K562 (cell line): Measurements from ENCODE around the gene CS.

ENCODE experiments used
- ATF7 ChIP-seq: fragments of 450-650 bp; IDR thresholded peaks from 2 replicates; pipeline ENCODE4 v1.7.1; 2014; ENCODE audit warnings: mild to moderate bottlenecking, moderate library complexity
- NFYB ChIP-seq: IDR thresholded peaks from 2 replicates; pipeline ENCODE4 v1.6.1; 2011; ENCODE audit warnings: mild to moderate bottlenecking, moderate library complexity; ENCODE audit not compliant: insufficient read length; ENCODE audit errors: extremely low read depth
- PHF20 ChIP-seq: fragments of 450-650 bp; IDR thresholded peaks from 2 replicates; pipeline ENCODE4 v1.6.1; 2018; ENCODE audit not compliant: partially characterized antibody
- SIX5 ChIP-seq, 2 experiments: IDR thresholded peaks; 2 replicates each; pipeline ENCODE4 v1.6.1; 2011; ENCODE audit warnings: low read length in 2 of 2, borderline replicate concordance in 1 of 2, low read depth in 1 of 2, mild to moderate bottlenecking in 1 of 2, moderate library complexity in 1 of 2; ENCODE audit not compliant: insufficient read depth in 1 of 2
- ZSCAN32 ChIP-seq: fragments of 450-650 bp; formaldehyde crosslinking; IDR thresholded peaks from 2 replicates; pipeline ENCODE4 v1.4.0; 2020; ENCODE audit warnings: mild to moderate bottlenecking, moderate library complexity
- ZZZ3 ChIP-seq: fragments of 450-650 bp; IDR thresholded peaks from 2 replicates; pipeline ENCODE4 v1.6.1; 2016; ENCODE audit warnings: antibody characterized with exemption, mild to moderate bottlenecking, moderate library complexity
- TF ChIP-seq, protein P1 (sequence below), 3 experiments: fragments of 200-800 bp in 1 of 3; fragments of 250-450 bp in 1 of 3; fragments of 450-650 bp in 1 of 3; sonication (Bioruptor Pico) in 1 of 3; sonication (Bioruptor generic) in 1 of 3; formaldehyde crosslinking in 1 of 3; IDR thresholded peaks; 2 replicates each; pipeline versions ENCODE4 v1.6.1 to v1.8.0; 2016 to 2022; ENCODE audit warnings: mild to moderate bottlenecking in 2 of 3, missing genetic modification characterization in 2 of 3, missing compliant biosample characterization in 1 of 3, moderate library complexity in 1 of 3
- TF ChIP-seq, protein P2 (sequence below): sonication (generic); IDR thresholded peaks from 2 replicates; pipeline ENCODE4 v1.6.1; 2016
- TF ChIP-seq, protein P3 (sequence below), 3 experiments: IDR thresholded peaks in 2 of 3; conservative IDR thresholded peaks in 1 of 3; 2 replicates each; pipeline ENCODE4 v1.5.1; 2011 to 2012; ENCODE audit warnings: low read length in 3 of 3, mild to moderate bottlenecking in 3 of 3, control low read depth in 2 of 3, improper control_type of control experiment in 1 of 3, inconsistent platforms in 1 of 3, low read depth in 1 of 3, mixed read lengths in 1 of 3, moderate library complexity in 1 of 3; ENCODE audit not compliant: insufficient read depth in 2 of 3
- TF ChIP-seq, protein P4 (sequence below), 2 experiments: fragments of 450-650 bp in 1 of 2; sonication (generic) in 1 of 2; formaldehyde crosslinking in 1 of 2; IDR thresholded peaks in 1 of 2; conservative IDR thresholded peaks in 1 of 2; 2 replicates each; pipeline versions ENCODE4 v1.6.1 to v1.8.1; 2016 to 2023; ENCODE audit warnings: mild to moderate bottlenecking in 2 of 2, moderate library complexity in 2 of 2, inconsistent platforms in 1 of 2, missing genetic modification reagents in 1 of 2

DNA sequence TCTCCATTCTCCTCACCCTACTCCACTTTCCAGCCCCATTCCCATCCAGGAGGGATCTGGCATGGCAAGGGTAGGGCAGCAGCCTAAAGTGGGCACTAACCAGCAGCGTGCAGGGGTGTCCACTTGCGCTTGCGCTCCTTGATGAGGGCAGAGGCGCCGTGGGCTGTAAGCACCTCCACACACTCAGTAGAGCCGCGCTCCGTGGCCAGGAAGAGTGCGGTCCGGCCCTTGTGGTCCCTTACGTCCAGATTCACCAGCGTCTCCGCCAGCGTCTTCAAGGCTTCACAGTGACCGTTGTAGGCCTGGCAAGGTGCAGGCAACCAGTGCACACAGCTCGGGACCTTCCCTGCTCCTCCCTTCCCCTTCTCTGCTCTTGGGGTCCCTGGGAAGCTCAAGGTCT lies 52.2 kb downstream of the CS start:
- TF ChIP-seq SIX5 (IDR thresholded peaks at IDR 0.05; ENCODE audit: borderline replicate concordance in 1 of 2, insufficient read depth in 1 of 2, low read depth in 1 of 2, low read length in 2 of 2) (no peak), NFYB (no peak), ATF7 (no peak), ZSCAN32 (no peak), PHF20 (no peak), ZZZ3 (no peak)
- TF ChIP-seq, protein P1, sequence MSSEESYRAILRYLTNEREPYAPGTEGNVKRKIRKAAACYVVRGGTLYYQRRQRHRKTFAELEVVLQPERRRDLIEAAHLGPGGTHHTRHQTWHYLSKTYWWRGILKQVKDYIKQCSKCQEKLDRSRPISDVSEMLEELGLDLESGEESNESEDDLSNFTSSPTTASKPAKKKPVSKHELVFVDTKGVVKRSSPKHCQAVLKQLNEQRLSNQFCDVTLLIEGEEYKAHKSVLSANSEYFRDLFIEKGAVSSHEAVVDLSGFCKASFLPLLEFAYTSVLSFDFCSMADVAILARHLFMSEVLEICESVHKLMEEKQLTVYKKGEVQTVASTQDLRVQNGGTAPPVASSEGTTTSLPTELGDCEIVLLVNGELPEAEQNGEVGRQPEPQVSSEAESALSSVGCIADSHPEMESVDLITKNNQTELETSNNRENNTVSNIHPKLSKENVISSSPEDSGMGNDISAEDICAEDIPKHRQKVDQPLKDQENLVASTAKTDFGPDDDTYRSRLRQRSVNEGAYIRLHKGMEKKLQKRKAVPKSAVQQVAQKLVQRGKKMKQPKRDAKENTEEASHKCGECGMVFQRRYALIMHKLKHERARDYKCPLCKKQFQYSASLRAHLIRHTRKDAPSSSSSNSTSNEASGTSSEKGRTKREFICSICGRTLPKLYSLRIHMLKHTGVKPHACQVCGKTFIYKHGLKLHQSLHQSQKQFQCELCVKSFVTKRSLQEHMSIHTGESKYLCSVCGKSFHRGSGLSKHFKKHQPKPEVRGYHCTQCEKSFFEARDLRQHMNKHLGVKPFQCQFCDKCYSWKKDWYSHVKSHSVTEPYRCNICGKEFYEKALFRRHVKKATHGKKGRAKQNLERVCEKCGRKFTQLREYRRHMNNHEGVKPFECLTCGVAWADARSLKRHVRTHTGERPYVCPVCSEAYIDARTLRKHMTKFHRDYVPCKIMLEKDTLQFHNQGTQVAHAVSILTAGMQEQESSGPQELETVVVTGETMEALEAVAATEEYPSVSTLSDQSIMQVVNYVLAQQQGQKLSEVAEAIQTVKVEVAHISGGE (CRISPR knock-in tag; IDR thresholded peaks at IDR 0.05) = no peak
- TF ChIP-seq, protein P2, sequence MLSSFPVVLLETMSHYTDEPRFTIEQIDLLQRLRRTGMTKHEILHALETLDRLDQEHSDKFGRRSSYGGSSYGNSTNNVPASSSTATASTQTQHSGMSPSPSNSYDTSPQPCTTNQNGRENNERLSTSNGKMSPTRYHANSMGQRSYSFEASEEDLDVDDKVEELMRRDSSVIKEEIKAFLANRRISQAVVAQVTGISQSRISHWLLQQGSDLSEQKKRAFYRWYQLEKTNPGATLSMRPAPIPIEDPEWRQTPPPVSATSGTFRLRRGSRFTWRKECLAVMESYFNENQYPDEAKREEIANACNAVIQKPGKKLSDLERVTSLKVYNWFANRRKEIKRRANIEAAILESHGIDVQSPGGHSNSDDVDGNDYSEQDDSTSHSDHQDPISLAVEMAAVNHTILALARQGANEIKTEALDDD = no peak
- TF ChIP-seq, protein P3, sequence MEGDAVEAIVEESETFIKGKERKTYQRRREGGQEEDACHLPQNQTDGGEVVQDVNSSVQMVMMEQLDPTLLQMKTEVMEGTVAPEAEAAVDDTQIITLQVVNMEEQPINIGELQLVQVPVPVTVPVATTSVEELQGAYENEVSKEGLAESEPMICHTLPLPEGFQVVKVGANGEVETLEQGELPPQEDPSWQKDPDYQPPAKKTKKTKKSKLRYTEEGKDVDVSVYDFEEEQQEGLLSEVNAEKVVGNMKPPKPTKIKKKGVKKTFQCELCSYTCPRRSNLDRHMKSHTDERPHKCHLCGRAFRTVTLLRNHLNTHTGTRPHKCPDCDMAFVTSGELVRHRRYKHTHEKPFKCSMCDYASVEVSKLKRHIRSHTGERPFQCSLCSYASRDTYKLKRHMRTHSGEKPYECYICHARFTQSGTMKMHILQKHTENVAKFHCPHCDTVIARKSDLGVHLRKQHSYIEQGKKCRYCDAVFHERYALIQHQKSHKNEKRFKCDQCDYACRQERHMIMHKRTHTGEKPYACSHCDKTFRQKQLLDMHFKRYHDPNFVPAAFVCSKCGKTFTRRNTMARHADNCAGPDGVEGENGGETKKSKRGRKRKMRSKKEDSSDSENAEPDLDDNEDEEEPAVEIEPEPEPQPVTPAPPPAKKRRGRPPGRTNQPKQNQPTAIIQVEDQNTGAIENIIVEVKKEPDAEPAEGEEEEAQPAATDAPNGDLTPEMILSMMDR (IDR thresholded peaks at IDR 0.05 in 2 of 3, conservative IDR thresholded peaks at IDR 0.05 in 1 of 3; ENCODE audit: insufficient read depth in 2 of 3, low read depth in 1 of 3, low read length in 3 of 3) = no peak
- TF ChIP-seq, protein P4, sequence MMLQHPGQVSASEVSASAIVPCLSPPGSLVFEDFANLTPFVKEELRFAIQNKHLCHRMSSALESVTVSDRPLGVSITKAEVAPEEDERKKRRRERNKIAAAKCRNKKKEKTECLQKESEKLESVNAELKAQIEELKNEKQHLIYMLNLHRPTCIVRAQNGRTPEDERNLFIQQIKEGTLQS (IDR thresholded peaks at IDR 0.05) = no peak
- TF ChIP-seq, protein P4 (CRISPR knock-in tag; conservative IDR thresholded peaks at IDR 0.05) = no peak
